ENCODE measurements around the gene DPYD.
"Not testable (repeated sequence)": the region's sequence is repeated elsewhere in the genome, so short reads cannot be mapped to it uniquely, and the experiment has no call there.

The DPYD gene

GRCh38 chr1:97271916-97272788 lies 648.7 kb downstream of the DPYD start:
- no peak for DNase-seq (ENCODE audit: low read depth)

GRCh38 chr1:97270508-97271307 lies 650.1 kb downstream of the DPYD start:
- no peak for DNase-seq (ENCODE audit: low read depth)

- DNase-seq (ENCODE audit: low read depth), result no peak
Observed at GRCh38 chr1:97265630-97266029, 655.2 kb downstream of the DPYD start.

GRCh38 chr1:97262842-97263241 lies 658.0 kb downstream of the DPYD start:
- no peak for DNase-seq (ENCODE audit: low read depth)

DNA sequence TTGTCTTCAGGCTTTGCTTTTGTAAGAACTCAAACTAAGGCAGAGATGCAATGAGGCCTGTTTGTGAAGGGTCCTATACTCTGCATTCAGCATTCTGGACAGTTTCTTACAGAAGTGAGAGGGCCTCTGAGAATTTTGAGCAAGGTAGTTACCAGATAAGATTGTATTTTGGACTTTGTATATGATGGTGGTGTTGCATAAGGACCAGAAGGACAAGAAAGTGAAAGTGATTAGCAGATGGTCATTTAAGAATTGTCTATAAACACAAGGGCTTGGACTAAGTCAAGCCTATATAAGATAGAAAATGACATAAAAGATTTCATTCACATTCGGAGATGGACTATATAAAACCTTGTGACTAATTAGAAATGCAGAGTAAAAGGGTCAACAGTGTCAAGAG lies 662.2 kb downstream of the DPYD start:
- no peak for DNase-seq (ENCODE audit: low read depth)

DNA sequence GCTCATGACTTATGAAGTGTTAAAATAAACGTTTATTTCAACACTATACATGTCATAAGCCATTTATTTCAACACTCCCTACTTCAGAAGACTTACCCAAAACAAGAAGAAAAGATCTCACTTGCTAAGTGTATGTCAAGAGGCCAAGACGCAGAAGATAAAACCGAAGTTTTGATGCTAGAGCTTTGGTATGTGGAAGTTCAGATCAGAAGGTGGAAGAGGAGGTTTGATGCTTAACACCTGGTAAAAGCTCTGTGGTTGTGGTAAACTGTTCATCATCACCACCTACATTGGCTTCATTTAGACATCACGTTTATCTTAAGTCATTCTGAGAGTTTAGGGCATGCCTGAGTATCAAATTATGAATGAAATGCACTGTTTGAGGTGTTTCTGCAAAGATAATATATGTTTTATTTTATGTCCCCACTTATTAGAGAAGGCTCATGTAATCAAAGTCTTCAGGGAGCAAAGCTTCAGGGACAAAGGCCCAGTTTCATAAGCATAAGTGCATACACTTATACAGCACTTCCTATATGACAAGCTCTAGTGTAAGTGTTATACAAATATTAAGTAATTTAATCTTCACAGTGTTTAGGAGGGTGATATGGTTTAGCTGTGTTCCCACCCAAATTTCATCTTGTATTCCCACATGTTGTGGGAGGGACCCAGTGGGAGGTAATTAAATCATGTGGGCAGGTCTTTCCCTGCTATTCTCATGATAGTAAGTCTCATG lies 665.9 kb downstream of the DPYD start:
- DNase-seq (ENCODE audit: low read depth), result no peak

GRCh38 chr1:97252925-97253324 lies 667.9 kb downstream of the DPYD start:
- no peak for DNase-seq (ENCODE audit: low read depth)

- no peak for DNase-seq (ENCODE audit: low read depth)
Observed at GRCh38 chr1:97252076-97252475, 668.8 kb downstream of the DPYD start.

DNA sequence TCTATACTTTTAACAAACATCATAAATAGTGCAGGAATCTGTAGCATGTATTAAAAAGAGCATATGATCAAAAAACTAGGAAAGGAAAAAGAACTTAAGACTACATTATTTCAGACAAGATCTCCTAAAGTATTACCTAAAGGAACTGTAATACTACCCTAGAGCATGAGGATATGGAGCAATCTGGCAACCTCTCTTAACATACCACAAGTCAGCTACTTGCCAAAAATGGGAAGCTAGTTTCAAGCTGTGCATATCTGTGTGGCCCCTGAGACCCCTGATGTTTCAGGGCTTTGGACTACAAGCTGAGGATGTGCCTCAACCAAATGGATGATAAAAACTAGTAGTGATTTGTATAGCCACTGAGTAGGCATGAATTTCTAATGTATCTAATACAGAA lies 673.6 kb downstream of the DPYD start:
- no peak for DNase-seq (ENCODE audit: low read depth)

DNA sequence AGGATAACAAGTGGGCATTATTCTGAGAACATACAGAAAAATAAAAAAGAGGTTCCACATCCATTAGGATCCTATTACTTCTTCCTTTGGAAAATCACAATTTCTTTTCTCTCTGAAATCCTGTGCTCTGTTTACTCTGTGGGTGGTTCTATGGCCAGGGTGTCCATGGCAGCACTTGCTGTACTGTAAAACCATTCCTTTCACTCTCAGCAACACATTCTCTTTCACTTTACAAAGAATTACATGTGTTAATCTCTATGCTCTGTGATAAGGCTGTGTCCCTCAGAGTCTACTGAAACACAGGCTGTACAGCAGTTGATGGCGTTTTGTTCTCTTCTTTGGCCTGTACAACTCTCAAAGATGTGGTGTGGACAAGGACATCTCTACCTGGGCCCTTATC lies 675.2 kb downstream of the DPYD start:
- no peak for DNase-seq (ENCODE audit: low read depth)

DNA sequence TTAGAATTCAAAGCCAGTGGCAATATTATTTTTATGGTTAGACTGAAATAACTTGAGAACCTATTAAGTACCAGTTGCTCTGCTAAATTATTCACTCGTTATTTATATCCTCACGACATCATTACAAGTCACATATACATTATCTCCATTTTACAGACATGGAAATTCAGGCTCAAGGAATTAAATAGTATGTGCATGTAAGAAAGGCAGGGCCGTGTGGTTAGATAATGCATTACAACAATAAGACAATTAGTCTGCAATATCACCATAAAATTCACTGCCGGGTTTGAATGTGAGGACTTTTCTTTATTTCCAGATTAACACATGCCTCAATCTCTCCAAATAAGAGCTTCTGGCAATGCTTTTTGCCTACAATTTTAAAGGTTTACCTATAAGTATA lies 675.8 kb downstream of the DPYD start:
- DNase-seq (ENCODE audit: low read depth), result no peak

- no peak for DNase-seq (ENCODE audit: low read depth)
Observed at GRCh38 chr1:97243973-97244560, 676.8 kb downstream of the DPYD start.

DNA sequence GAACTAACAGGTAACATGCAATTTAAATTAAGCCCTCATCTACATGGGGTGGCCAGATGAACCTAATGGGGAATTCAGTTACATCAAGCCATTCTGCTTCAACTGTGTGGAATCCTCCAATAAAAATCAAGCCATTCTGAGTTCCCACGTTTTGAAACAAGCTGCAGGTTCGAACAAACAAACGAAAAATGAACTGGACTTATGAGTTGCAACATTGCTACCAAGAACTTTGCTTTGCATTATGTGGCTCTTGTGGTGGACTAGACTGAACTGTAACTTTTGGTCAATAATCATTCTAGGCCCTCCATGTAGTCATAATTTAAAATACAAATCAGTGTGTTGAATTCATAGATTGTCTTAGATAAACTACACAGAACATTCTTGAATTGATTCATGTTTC lies 682.0 kb downstream of the DPYD start:
- no peak for DNase-seq (ENCODE audit: low read depth)

DNA sequence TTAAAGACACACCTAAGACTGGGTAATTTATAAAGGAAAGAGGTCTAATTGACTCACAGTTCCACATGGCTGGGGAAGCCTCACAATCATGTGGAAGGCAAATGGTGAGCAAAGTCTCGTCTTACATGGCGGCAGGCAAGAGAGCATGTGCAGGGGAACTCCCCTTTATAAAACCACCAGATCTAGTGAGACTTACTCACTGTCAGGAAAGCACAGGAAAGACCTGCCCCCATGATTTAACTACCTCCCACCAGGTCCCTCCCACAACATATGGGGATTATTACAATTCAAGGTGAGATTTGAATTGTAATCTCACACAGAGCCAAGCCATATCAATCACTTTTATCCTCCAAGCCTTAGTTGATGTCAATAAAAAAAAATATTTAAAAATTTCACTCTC lies 689.5 kb downstream of the DPYD start:
- DNase-seq (ENCODE audit: low read depth), result not testable (repeated sequence)

DNA sequence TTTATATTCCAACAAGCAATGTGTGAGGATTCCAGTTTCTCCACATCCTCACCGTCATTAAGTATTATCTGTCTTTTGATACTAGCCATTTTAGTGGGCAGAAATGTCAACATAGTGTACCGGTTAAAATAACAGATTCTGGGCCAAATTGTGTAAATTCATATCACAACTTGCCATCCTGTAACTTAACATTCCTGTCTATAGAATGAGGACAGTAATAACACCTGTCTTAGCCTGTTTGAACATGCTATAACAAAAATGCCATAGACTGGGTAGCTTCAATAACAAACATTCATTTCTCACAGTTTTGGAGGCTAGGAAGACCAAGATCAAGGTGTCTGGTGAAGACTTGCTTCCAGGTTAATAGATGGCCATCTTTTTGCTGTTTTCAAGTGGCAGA lies 708.2 kb downstream of the DPYD start:
- no peak for DNase-seq (ENCODE audit: low read depth)

GRCh38 chr1:97210307-97210706 lies 710.5 kb downstream of the DPYD start:
- DNase-seq (ENCODE audit: low read depth), result no peak

DNA sequence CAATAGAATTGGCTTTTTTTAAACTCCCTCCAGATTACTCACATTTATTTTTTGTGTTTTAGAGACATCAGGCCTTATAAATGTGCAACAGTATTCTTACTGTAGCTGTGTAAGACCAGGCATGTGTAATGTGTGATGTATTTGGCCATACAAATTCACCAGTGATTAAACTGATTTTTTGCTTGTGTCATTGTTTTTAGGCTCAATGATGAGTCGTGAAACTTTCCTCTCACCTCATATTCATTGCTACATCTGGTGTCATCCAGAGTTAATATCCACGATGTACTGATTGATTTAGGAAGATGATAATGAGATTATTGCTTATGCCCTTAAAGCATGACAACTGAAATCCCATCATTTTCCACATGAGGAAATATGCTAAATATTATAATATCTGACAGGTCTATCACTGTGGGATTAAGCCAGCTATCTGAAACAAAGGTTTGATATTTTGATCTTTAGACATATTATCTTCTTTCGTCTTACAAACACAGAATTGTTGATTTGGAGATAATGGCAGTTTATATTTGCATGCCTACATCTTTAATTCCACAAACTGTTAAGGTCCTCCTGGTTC lies 711.4 kb downstream of the DPYD start:
- no peak for DNase-seq (ENCODE audit: low read depth)

DNA sequence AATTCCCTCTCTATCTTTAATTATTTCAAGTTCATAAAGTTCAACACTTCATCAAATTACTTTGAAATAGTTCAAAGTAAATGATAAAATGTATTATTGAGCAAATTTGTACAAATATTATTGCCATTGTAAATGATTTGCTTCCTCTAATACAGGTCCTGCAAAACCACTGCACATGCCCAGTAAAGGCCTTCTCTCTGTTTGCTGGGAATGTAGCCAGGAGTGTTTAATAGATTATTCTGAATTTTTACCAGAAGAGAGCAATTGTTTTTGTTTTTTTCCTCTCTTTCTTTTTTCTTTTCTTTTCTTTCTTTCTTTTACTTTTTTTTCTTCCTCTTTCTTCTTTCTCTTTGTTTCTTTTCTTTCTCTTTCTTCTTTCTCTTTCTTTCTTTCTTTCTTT lies 713.0 kb downstream of the DPYD start:
- no peak for DNase-seq (ENCODE audit: low read depth)

DNA sequence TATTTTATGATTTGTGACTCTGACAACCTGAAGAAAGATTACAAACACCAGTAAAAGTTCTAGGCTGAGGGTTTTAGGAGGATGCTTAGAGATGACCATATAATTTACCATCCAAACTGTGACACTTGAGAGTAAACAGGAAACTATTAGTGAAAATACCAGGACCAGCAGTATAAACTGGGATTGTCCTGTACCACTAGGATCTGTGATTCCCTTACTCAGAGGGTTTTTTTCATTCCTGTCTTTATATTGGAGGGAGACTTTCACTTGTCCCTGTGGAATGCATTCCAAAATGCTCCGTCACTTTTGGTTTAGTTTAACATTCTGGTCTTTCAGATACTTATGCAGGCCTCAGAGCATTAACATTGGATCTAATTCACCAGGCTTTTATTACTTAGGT lies 716.4 kb downstream of the DPYD start:
- no peak for DNase-seq (ENCODE audit: low read depth)

DNA sequence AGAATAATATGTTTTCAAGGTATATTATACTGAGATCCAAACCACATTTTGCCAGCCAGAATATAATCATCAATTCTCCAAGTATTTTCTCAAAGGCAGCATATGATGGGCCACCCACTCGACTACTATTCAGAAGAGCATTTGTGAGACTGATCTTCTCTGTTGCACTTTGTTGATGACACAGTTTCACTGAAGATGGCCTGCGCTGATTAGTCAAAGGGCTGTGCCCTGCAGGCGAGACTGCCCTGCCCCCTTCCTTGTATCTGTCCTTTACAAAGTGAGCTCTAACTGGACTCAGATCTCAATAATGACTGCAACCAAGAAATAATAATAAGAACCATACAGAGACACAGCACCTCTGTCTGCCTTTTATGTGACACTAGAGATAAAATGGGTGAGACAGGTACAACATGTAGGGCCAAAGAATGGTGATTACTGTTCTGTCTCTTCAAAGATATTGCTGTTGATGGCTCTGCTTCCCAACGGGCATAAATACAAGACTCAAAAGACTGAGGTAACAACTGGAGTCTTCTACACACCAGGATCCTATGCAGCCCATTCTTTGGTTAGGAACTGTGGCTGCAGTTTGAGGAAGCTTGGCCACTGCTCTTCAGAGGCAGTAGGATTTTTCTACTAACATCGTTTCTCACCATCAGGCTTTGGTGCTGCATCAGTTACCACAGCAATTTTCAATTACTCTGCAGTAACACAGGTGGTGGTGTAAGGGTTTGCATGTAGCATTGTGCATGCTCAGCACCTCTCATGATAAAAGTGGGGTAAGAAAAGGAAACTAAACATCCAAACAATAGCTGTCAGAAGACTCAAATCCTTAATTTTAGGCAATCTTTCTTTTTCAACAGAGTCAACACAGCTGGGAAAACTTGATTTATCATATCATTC lies 718.1 kb downstream of the DPYD start:
- no peak for DNase-seq (ENCODE audit: low read depth)

DNA sequence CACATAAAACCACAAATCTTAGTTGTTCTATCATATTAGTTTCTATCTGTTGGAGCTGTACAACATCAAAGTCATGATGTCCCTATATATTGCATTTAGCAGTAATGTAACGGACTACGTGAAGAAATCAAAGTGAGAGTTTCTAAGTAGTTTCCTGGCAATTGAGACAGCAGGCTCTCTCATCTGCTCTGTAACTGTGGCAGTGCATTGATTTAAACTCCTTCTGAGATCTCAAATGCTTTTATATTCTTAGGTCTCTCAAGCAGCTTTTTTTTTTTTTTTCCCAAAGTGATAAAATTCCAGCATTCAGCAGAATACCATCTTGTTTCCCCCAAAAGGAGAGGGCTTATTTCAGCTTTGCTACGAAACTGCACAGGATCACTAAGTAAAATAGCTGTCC lies 719.2 kb downstream of the DPYD start:
- DNase-seq (ENCODE audit: low read depth), result no peak
